Central memory CD8-positive, alpha-beta T cell (primary cell): ENCODE data around the gene SAMD4A.

Experiments
- ATAC-seq: fragments of 150-1000 bp; cut with Tn5 transposase; replicated peaks from 2 replicates; pipeline ENCODE4 v1.10.0; 2022; ENCODE audit warnings: mild to moderate bottlenecking, moderate FRiP score, moderate number of reproducible peaks; ENCODE audit not compliant: poor library complexity, severe bottlenecking; ENCODE audit errors: extremely low read depth
- DNase-seq, 2 donors: peaks; one replicate each; pipeline ENCODE4 v3.0.0; 2021; ENCODE audit warnings: low spot score in 2 of 2
- H3K27ac Mint-ChIP-seq: one replicate; pipeline ENCODE4 v1.8.0; 2022; ENCODE audit warnings: low read depth, mild to moderate bottlenecking, moderate library complexity, mixed read lengths
- H3K27me3 Mint-ChIP-seq: one replicate; pipeline ENCODE4 v1.8.0; 2022; ENCODE audit warnings: mixed read lengths
- H3K36me3 Mint-ChIP-seq: one replicate; pipeline ENCODE4 v1.8.0; 2022; ENCODE audit warnings: mild to moderate bottlenecking, moderate library complexity, mixed read lengths; ENCODE audit not compliant: insufficient read depth
- H3K4me1 Mint-ChIP-seq: one replicate; pipeline ENCODE4 v1.8.0; 2022; ENCODE audit warnings: mixed read lengths
- H3K4me3 Mint-ChIP-seq: one replicate; pipeline ENCODE4 v1.8.0; 2022; ENCODE audit warnings: mild to moderate bottlenecking, moderate library complexity, mixed read lengths
- H3K9me3 Mint-ChIP-seq: one replicate; pipeline ENCODE4 v1.8.0; 2022; ENCODE audit warnings: mixed read lengths

SAMD4A gene

DNA sequence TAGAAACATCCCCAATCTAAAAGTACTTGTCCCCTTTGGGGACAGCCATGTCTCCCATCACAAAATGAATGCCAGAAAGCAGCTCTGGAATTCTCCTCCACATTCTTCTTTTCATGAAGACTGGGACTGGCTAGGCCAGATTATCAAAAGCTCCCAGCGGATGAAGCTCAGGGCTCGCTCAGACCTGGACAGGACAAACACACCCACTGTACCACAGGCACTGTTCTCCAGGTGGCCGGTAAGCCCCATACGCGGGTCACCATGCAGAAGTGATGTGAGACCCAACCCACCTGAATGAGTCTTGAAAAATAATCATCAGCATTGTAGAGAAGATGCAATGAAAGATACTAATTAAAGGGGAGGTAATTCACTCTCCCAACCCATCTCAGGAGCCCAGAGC lies 250.6 kb downstream of the SAMD4A start:
- ATAC-seq (no peak), DNase-seq (no peak)
- no peaks in the 10 kb centered on the region for H3K36me3 Mint-ChIP-seq
- no peaks in the 10 kb centered on the region for H3K9me3 Mint-ChIP-seq
- peaks cover 5% of the 10 kb centered on the region for H3K4me1 Mint-ChIP-seq
- no peak overlapping the region for H3K27ac Mint-ChIP-seq
- no peak overlapping the region for H3K4me3 Mint-ChIP-seq
- H3K27me3 Mint-ChIP-seq = peaks cover 31% of the 10 kb centered on the region

DNA sequence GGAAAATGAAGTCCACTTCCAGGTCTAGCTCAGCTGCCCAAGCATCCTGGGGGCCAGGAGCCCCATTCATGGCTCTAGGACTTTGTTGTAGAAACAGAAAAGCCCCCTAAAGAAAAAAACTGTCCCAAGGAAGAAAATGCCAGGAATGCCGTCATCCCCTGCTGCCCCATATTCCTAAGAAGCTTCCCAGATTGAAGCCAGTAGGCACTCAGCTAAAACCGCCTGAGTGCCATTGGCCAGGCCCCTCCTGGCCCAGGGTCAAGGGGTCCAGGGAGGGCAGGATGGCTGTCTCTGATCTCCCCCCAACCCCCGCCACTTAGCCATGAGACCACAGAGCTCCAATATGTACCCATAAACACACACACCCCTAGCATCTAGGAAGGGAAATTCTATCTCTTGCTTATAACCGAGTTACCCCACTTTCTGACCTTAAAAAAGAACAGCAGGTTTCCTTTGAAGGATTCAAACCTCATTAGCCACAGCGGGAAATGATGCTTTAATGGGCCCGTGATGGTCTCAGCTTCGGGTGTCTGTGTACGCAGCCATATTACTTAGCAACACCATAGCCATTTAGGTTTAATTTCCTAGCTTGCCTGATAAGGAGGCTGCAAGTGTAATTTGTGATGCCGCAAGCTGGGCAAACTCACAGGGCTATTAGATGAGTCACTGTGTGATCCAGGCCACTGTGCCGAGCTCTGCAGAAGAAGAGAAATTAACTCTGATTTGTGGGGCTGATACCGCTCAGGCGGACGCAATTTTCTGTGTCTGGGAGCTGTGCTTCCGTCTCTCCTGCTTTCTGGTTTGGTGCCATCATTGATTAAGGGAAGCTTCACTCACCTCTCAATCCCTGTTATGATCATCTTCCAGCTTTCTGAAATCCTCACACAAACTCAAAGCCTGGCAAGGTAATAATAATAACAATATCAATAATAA lies 251.5 kb downstream of the SAMD4A start:
- Mint-ChIP-seq H3K27me3 (peaks cover 31% of the 10 kb centered on the region), H3K9me3 (no peaks in the 10 kb centered on the region), H3K4me1 (peaks cover 5% of the 10 kb centered on the region), H3K36me3 (no peaks in the 10 kb centered on the region), H3K27ac (no peak overlapping the region), H3K4me3 (no peak overlapping the region)
- ATAC-seq (no peak), DNase-seq (no peak)

DNA sequence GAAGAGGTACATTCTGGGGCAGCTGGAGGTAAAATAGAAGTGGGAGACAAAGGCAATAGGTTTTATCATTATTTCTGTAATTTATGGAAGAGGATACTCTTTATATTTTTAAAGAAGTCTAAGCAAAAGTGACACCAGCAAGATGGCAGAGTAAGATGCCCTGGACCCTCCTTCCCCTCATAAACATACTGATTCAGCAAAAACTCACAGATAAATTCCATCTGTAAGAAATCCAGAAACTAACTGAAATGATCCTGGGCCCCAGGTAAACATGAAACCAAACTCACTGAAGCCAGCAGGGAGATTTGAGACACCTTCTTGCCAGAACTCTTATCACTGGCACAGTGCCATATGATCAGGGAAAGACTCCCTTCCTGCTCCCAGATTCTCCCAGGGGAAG lies 255.8 kb downstream of the SAMD4A start:
- ATAC-seq (no peak), DNase-seq (no peak)
- Mint-ChIP-seq H3K9me3 (peaks cover 26% of the 10 kb centered on the region), H3K4me3 (no peak overlapping the region), H3K36me3 (no peaks in the 10 kb centered on the region), H3K27me3 (peaks cover 18% of the 10 kb centered on the region), H3K4me1 (no peaks in the 10 kb centered on the region), H3K27ac (no peak overlapping the region)

DNA sequence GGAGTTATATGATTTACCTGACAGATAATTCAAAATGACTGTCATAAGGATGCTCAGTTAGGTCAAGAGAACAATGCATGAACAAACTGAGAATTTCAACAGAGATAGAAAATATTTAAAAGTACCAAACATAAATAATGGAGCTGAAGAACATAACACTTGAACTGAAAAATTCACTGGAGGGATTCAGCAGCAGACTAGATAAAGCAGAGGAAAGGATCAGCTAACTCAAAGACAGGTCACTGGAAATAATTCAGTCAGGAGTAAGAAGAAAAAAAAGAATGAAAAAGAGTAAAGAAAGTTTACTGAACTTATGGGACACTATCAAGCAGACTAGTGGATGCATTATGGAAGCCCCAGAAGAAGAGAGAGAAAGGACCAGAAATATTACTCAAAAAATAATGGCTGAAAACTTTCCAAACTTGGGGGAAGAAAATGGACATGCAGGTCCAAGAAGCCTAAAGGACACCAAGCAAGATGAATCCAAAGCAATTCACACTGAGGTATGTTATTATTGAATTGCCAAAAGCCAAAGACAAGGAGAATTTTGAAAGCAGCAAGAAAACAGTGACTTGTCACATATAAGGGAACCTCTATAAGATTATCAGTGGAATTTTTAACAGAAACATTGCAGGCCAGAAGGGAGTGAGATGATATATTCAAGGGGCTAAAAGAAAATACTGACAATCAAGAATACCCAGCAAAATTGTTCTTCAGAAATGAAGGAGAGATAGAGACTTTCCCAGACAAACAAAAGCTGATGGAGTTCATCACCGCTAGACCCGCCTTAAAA lies 257.0 kb downstream of the SAMD4A start:
- no peak for ATAC-seq
- peaks cover 26% of the 10 kb centered on the region for H3K9me3 Mint-ChIP-seq
- no peaks in the 10 kb centered on the region for H3K36me3 Mint-ChIP-seq
- no peak overlapping the region for H3K4me3 Mint-ChIP-seq
- H3K27me3 Mint-ChIP-seq = peaks cover 18% of the 10 kb centered on the region
- no peak overlapping the region for H3K27ac Mint-ChIP-seq
- no peak for DNase-seq
- no peaks in the 10 kb centered on the region for H3K4me1 Mint-ChIP-seq

DNA sequence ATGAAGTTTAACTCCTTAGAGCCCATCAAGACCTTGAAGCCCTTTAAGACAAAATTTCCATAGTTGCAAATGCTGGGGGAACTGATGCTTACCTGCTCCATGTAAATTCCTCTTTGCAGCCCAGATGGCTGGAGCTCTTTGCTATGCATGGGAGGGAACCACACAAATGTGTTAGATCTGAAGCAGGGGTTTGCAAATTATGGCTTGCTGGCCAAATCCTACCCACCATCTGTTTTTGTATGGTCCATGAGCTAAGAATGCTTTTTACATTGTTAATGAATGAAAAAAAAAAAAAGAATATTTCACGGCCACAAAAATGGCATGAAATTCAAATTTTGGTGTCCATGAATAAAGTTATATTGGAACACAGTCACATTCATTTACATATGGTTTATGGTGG lies 261.1 kb downstream of the SAMD4A start:
- H3K27ac Mint-ChIP-seq = no peak overlapping the region
- no peaks in the 10 kb centered on the region for H3K27me3 Mint-ChIP-seq
- H3K36me3 Mint-ChIP-seq = no peaks in the 10 kb centered on the region
- ATAC-seq (no peak), DNase-seq (no peak)
- H3K4me1 Mint-ChIP-seq = no peaks in the 10 kb centered on the region
- peaks cover 26% of the 10 kb centered on the region for H3K9me3 Mint-ChIP-seq
- no peak overlapping the region for H3K4me3 Mint-ChIP-seq

DNA sequence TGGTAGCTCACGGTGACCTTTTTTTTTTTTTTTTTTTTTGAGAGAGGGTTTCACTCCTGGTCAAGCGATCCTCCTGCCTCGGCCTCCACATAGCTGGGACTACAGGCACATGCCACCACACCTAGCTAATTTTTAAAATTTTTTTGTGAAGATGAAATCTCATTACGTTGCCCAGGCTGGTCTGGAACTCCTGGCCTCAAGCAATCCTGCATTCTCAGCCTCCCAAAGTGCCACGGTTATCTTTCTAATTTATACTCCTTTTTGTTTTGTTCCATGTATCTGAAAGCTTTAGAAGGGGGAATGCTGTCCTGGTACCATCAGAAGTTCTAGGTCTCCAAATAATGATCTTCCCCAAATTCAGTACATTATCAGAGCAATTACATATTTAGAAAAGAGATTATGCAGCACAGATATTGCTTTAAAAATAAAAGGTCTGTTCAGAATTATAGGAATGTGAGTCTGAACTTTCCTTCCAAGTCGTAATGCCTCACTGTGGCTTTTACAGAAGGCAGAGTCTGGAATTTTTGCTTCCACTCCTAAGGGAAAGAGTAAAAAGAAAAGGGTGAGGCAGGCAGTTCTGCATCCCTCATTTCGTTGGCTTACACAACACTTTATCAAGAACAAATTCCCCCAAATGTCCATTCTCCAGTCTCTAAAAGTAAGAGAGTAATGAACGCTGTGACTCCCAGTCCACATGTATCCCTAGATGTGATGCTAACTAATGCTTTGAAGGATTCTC lies 262.7 kb downstream of the SAMD4A start:
- Mint-ChIP-seq H3K27me3 (no peaks in the 10 kb centered on the region), H3K4me1 (no peaks in the 10 kb centered on the region), H3K9me3 (peaks cover 14% of the 10 kb centered on the region), H3K4me3 (no peak overlapping the region), H3K27ac (no peak overlapping the region), H3K36me3 (no peaks in the 10 kb centered on the region)
- ATAC-seq (no peak), DNase-seq (no peak)

DNA sequence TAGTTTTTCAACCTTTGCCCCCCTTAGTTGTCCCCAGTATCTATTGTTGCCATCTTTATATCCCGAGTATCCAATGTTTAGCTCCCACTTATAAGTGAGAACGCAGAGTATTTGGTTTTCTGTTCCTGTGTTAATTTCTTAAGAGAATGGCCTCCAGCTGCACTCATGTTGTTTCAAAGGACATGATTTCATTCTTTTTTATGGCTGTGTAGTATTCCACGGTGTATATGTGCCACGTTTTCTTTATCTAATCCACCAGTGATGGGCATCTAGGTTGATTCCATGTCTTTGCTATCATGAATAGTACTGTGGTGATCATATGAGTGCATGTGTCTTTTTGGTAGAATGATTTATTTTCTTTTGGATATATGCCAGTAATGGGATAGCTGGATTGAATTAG lies 263.7 kb downstream of the SAMD4A start:
- H3K4me3 Mint-ChIP-seq = no peak overlapping the region
- no peak overlapping the region for H3K27ac Mint-ChIP-seq
- H3K4me1 Mint-ChIP-seq = no peaks in the 10 kb centered on the region

DNA sequence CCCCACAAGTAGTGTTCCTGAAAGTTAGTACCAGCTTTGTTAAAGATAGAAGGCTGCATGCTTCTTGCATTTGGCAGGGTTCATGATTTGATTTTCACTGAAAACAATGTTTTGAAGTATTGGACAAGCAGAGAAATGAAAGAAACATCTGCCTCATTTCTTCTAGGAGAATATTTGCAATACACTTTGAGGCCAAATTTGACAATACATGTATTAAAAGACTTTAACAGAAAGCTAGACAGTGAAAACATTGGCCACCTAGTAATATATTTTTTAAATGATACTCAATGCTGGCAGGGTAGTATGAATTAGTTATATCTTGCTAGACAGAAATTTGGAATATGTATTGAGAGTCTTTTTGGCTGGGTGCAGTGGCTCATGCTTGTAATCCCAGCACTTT lies 267.2 kb downstream of the SAMD4A start:
- H3K27ac Mint-ChIP-seq = no peak overlapping the region
- H3K4me1 Mint-ChIP-seq = no peaks in the 10 kb centered on the region
- H3K27me3 Mint-ChIP-seq = no peaks in the 10 kb centered on the region
- DNase-seq (no peak), ATAC-seq (no peak)
- H3K36me3 Mint-ChIP-seq = peaks cover 8% of the 10 kb centered on the region
- H3K4me3 Mint-ChIP-seq = no peak overlapping the region
- no peaks in the 10 kb centered on the region for H3K9me3 Mint-ChIP-seq

More for the DNA sequence above, 263.7 kb downstream of the SAMD4A start:
- no peaks in the 10 kb centered on the region for H3K36me3 Mint-ChIP-seq
- peaks cover 10% of the 10 kb centered on the region for H3K9me3 Mint-ChIP-seq
- no peaks in the 10 kb centered on the region for H3K27me3 Mint-ChIP-seq
- ATAC-seq (no peak), DNase-seq (no peak)

DNA sequence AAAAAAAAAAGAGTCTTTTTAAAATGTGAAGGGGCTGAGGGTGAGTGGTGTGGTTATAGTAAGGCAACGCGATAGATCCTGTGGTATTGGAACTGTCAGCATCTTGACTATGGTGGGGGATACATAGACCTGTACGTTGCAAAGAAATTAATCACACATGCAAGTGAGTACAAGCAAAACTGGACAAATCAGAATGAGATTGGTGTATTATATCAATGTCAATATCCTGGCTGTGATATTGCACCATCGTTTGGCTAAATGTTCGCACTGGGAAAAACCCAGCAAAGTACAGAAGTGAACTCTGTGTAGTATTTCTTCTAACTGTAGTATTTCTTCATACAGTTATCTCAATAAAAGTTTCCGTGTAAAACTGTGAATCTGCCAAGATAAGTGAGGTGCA lies 267.8 kb downstream of the SAMD4A start:
- H3K27ac Mint-ChIP-seq = no peak overlapping the region
- H3K27me3 Mint-ChIP-seq = no peaks in the 10 kb centered on the region
- H3K36me3 Mint-ChIP-seq = peaks cover 10% of the 10 kb centered on the region
- no peaks in the 10 kb centered on the region for H3K4me1 Mint-ChIP-seq
- no peak overlapping the region for H3K4me3 Mint-ChIP-seq
- ATAC-seq (no peak), DNase-seq (no peak)
- no peaks in the 10 kb centered on the region for H3K9me3 Mint-ChIP-seq

DNA sequence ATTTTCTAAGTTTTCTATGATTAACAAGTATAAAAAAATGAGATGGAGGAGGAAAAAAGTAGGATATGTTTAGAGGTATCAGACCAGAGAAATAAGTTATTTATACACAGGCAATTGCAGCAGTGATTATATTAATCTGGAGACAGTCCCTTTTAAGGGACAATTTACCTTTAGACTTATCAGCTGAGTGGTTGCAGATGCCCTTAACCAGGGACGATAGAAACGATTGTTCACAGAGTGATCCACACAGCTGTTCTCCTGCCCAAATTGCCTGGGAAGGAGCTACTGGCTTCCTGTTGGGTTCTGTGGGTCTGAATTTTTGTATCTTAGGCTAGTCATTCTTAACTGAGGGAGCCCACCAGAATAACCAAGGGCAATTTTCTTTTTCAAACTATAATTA lies 269.3 kb downstream of the SAMD4A start:
- no peaks in the 10 kb centered on the region for H3K4me1 Mint-ChIP-seq
- no peak overlapping the region for H3K27ac Mint-ChIP-seq
- H3K9me3 Mint-ChIP-seq = no peaks in the 10 kb centered on the region
- no peak overlapping the region for H3K4me3 Mint-ChIP-seq
- no peaks in the 10 kb centered on the region for H3K27me3 Mint-ChIP-seq
- ATAC-seq = no peak
- DNase-seq = no peak
- H3K36me3 Mint-ChIP-seq = peaks cover 19% of the 10 kb centered on the region

DNA sequence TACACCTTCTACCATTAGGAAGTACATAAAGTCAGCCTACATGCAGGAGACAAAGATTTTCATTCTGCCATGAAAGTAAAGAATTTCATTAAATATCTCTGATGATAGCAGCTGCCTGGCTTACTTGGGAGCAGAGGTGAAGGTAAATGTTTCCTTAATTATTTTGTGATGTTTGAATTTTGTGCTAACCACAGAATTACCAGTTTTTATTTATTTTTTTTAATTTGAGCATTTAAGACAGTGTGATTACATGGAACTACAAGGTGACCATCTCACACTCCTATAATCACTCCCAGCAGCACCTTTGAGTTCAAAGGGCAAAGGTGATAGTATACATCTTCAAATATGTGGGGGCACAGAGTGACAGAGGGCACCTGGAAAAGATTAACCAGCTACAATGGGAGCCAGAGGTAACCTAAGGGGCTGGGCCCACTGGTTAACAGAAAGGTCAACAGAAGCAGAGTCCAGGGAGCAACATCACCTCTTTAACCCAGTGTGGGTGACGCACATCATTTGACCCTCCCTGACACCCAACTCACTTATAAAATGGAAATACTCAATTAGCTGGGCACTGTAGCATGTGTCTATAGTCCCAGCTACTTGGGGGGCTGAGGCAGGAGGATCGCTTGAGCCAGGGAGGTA lies 270.7 kb downstream of the SAMD4A start:
- Mint-ChIP-seq H3K36me3 (peaks cover 23% of the 10 kb centered on the region), H3K27ac (no peak overlapping the region), H3K27me3 (no peaks in the 10 kb centered on the region), H3K4me3 (no peak overlapping the region), H3K9me3 (no peaks in the 10 kb centered on the region), H3K4me1 (no peaks in the 10 kb centered on the region)
- no peak for DNase-seq
- ATAC-seq = no peak

DNA sequence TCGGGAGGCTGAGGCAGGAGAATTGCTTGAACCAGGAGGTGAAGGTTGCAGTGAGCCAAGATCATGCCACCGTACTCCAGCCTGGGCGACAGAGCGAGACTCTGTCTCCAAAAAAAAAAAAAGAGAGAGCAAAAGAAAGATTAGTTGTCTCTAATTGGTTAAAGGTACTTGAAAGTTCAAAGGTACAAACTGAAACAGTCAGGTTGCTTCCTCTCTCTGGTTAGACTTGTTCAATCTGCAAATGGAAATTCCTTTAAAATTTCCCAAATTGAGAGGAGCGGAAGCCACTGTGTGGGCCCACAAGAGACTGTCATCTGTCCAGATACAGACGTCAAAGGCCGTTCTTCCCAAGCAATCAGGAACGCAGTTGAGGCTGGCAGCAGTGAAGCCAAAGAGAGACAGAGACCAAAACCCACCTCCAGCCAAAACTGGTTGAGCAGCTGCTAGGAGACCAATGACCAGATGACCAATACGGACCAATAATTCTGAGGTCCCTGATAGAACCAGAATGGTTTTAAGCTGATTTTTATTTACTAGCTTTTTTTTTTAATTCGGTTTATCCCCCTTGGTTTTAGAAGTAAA lies 272.1 kb downstream of the SAMD4A start:
- Mint-ChIP-seq H3K27ac (no peak overlapping the region), H3K4me3 (no peak overlapping the region), H3K27me3 (no peaks in the 10 kb centered on the region), H3K36me3 (peaks cover 23% of the 10 kb centered on the region), H3K9me3 (no peaks in the 10 kb centered on the region), H3K4me1 (no peaks in the 10 kb centered on the region)
- DNase-seq = no peak
- ATAC-seq = no peak
